PC-3 (cell line): Measurements from ENCODE around the gene SCAP.
A peak's percentile ranks its signal among the peaks of the same experiment; 100 is the strongest.

Experiments used
- EZH2 ChIP-seq: fragments of 300-600 bp; sonication (generic); IDR thresholded peaks from one replicate; pipeline ENCODE4 v1.6.1; 2017; ENCODE audit warnings: antibody characterized with exemption, mild to moderate bottlenecking, low read length; ENCODE audit not compliant: unreplicated experiment
- TF ChIP-seq, protein P1 (sequence below): fragments of 300-600 bp; sonication (generic); conservative IDR thresholded peaks from 2 replicates; pipeline ENCODE4 v1.5.1; 2017; ENCODE audit warnings: antibody characterized with exemption, low read depth, mild to moderate bottlenecking, low read length

GRCh38 chr3:47412842-47413520 lies 62.8 kb downstream of the SCAP start:
- TF ChIP-seq, protein P1, sequence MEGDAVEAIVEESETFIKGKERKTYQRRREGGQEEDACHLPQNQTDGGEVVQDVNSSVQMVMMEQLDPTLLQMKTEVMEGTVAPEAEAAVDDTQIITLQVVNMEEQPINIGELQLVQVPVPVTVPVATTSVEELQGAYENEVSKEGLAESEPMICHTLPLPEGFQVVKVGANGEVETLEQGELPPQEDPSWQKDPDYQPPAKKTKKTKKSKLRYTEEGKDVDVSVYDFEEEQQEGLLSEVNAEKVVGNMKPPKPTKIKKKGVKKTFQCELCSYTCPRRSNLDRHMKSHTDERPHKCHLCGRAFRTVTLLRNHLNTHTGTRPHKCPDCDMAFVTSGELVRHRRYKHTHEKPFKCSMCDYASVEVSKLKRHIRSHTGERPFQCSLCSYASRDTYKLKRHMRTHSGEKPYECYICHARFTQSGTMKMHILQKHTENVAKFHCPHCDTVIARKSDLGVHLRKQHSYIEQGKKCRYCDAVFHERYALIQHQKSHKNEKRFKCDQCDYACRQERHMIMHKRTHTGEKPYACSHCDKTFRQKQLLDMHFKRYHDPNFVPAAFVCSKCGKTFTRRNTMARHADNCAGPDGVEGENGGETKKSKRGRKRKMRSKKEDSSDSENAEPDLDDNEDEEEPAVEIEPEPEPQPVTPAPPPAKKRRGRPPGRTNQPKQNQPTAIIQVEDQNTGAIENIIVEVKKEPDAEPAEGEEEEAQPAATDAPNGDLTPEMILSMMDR: 0 out of 2 replicates have a peak, but pooled peaks have one; percentile 20
- no peak for TF ChIP-seq EZH2
